ENCODE data around the gene LRP11.

Gene LRP11

DNA sequence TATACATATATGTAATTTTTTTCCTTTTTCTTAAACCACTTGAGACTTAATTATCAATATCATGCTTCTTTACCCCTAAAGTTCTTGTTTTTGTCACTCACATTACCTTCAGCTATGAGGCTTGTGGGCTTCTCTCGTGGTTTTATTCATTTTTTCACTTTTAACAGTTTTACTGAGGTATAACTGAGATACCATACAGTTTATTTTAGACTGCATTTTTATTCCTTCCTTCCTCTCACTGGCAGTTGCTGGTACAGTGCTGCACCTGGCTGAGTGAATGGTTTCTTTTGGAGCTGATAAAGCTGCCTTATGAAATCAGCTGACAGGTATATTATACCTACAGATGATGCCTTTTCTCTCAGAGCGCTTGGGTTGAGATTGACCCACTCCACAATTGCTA, 54.4 kb downstream of the LRP11 start:
- in situ Hi-C loops (cut with MboI; ENCODE audit: low sequenced_read_pairs) = no loop called here

GRCh38 chr6:149806127-149806526, 58.0 kb downstream of the LRP11 start:
- in situ Hi-C loops (cut with MboI; ENCODE audit: low sequenced_read_pairs) = no loop called here

GRCh38 chr6:149783551-149783950, 80.6 kb downstream of the LRP11 start:
- in situ Hi-C loops (cut with MboI; ENCODE audit: low sequenced_read_pairs) = no loop called here

DNA sequence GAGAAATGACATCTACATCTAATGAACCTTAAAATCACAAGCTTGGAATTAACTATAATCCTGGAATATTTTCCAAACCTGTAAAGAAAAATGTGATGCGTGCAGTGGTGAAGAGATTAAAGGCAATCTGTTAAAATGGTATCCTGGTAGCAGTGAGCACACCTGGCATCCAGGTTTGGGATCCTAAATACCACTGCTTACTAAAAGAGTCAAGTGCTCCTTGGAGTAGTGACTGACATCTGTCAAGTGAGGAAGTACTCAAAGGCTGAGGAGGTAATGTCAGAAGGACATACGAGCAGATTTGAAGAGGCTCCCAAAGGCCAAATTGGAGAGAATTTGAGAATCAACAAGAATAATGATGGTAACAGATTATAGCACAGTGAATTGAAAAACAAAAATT, 81.8 kb downstream of the LRP11 start:
- in situ Hi-C loops (cut with MboI; ENCODE audit: low sequenced_read_pairs) = no loop called here

DNA sequence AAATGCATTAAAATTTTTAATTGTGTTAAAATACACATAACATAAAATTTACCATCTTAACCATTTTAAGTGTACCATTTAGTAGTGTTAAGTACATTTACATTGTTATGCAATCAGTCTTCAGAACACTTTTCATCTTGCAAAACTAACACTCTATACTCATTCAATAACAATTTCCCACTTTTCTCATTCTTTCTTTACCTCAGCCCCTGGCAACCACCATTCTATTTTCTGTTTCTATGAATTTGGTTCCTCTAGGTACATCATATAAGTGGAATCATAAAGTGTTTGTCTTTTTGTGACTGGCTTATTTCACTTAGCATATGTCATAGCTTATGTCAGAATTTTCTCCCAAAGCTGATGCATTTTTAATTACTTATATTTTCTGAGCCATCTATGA, 82.4 kb downstream of the LRP11 start:
- in situ Hi-C loops (cut with MboI; ENCODE audit: low sequenced_read_pairs) = no loop called here

DNA sequence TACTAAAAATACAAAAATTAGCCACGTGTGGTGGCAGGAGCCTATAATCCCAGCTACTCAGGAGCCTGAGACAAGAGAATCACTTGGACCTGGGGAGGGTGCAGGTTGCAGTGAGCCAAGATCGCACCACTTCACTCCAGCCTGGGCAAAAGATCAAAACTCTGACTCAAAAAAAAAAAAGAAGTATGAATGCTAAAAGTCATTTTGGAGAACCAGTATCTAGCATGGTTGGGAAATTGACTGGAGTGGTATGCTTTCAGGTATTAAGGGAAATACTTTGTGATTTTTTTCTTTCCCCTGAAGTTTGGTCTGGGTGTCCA, 84.6 kb downstream of the LRP11 start:
- in situ Hi-C loops (cut with MboI; ENCODE audit: low sequenced_read_pairs) = no loop called here

- in situ Hi-C loops (cut with MboI; ENCODE audit: low sequenced_read_pairs) = no loop called here
Observed at GRCh38 chr6:149777624-149778023, 86.5 kb downstream of the LRP11 start.

DNA sequence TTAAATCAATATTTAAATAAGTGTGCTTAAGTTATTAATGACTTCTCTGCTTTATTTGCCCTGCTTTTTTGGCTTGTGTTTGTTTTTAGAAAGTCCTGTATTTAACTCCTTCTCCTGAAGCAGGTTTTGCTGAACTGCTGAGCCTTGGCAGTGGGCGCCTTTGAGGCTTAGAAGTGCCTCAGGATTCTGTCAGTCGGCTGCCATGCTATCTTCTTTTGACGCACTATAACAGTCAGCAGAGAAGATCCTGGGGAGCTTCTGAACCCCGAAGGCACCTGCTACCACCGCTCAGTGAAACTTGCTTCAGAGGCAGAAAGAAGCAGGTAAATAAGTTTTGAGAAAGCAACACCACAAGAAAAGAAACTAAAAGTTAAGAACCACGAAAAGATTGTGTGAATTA, 92.2 kb downstream of the LRP11 start:
- in situ Hi-C loops (cut with MboI; ENCODE audit: low sequenced_read_pairs) = no loop called here

- in situ Hi-C loops (cut with MboI; ENCODE audit: low sequenced_read_pairs) = no loop called here
Observed at GRCh38 chr6:149771185-149771584, 93.0 kb downstream of the LRP11 start.

DNA sequence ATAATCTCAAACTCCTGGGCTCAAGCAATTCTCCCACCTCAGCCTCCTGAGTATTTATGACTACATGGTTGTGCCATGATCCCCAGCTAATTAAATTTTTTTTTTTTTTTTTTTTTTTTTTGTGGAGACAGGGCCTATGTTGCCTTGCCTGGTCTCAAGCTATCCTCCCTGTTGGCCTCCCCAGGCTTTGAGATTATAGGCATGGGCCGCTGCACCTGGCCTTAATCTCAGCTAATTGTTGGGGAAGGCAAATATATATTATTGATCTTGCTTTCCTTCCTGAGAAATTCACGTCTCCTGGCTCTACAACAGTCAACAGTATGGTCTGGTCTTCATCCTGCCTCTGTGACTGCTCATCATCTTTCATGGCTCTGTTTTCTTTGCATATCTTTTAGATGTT, 94.5 kb downstream of the LRP11 start:
- in situ Hi-C loops (cut with MboI; ENCODE audit: low sequenced_read_pairs) = no loop called here

All from HL-60/S4 treated with phorbol 12-myristate 13-acetate at 8.2 ng/mL for 4 days and 3 days (cell line).